ENCODE results near the gene BACH2. TPM values are rescaled to one million over a fixed set of nuclear protein-coding genes. Genes with fewer than 3 reads are reported as not detected.

Gene BACH2
- total and polyA plus RNA-seq, 9 donors: 3.4 to 5.8 (median 4.6) TPM

DNA sequence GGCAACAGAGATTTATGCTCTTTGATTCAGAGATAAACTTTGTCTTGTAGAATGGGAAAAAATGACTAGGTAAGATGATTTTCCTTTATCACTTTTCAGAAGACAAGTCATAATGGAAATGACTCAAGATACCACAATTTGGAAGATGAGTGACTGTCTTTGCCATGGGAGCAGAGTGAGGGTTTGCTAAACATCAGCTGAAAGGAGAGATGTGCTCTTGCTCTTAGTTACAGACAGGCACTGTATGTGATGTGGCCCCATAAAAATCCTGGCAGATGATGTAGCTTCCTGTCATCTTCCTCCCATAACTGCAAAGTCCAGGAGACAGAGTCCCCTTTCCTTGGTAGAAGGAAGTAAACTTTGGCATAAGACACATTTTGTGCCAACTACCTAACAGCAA is 47.6 kb downstream of the BACH2 start:
- DNase-seq: no peak
- Histone ChIP-seq H3K36me3 (ENCODE audit: control insufficient read depth, insufficient read depth, low read length) (no peaks in the 10 kb centered on the region), H3K27me3 (ENCODE audit: control insufficient read depth, insufficient read depth, low read length) (no peaks in the 10 kb centered on the region), H3K27ac (ENCODE audit: low read length) (no peak overlapping the region), H3K4me3 (ENCODE audit: low read length) (no peak overlapping the region), H3K4me1 (ENCODE audit: control insufficient read depth, insufficient read depth, low read length) (no peaks in the 10 kb centered on the region), H3K9me3 (replicated peaks; ENCODE audit: control insufficient read depth, low read depth, low read length) (no peaks in the 10 kb centered on the region)

DNA sequence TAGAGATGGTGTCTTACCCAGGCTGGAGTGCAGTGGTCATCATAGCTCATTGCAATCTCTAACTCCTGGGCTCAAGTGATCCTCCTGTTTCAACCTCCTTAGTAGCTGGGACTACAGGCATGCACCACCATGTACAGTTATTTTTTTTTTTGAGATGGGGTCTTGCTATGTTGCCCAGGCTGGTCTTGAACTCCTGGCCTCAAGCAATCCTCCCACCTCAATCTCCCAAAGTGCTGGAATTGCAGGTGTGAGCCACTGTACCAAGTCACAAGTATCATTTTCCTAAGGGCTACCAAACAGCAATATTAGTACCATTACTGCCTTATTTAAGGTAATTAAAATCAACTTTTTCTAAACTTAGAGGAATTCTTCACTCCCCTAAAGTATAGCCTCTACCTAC is 49.4 kb downstream of the BACH2 start:
- Histone ChIP-seq H3K4me3 (ENCODE audit: low read length) (no peak overlapping the region), H3K27me3 (ENCODE audit: control insufficient read depth, insufficient read depth, low read length) (no peaks in the 10 kb centered on the region), H3K27ac (ENCODE audit: low read length) (no peak overlapping the region), H3K9me3 (replicated peaks; ENCODE audit: control insufficient read depth, low read depth, low read length) (no peaks in the 10 kb centered on the region), H3K4me1 (ENCODE audit: control insufficient read depth, insufficient read depth, low read length) (no peaks in the 10 kb centered on the region), H3K36me3 (ENCODE audit: control insufficient read depth, insufficient read depth, low read length) (no peaks in the 10 kb centered on the region)
- DNase-seq: no peak

DNA sequence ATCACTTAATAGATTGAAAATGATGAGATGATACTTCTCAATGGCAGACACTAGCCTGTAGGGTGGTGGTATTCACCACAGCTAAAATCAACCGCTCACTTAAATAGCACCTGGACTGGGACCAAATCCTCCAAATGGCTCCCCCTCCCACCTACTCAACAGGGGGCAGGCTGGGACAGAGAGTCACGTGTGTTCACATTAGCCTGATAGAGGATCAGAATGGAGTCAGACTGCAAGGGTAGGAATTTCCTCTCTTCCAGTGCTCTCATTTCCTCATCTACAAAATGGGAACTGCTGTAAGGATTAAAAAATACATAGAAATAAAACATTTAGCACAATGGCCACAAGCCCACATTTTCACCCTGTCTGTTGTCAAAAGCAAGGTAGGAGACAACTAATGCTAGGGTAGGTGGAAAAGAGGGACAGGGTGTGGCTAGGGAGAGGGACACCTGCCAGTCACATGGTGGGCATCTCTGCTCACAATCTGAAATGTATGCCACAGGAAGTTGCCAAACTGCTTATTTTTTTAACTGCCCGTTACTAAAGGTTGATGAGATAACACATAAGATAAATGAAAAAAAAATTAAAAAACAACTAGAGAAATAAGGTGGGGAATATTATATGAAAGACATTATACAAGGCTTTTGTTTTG is 55.3 kb downstream of the BACH2 start:
- H3K27ac ChIP-seq (ENCODE audit: low read length): no peak overlapping the region
- H3K27me3 ChIP-seq (ENCODE audit: control insufficient read depth, insufficient read depth, low read length): no peaks in the 10 kb centered on the region
- peak; percentile 42 for DNase-seq
- no CpG with 5 or more reads among the region's 3 CpGs for WGBS (ENCODE audit: insufficient coverage)
- peaks cover 3% of the 10 kb centered on the region for H3K4me1 ChIP-seq (ENCODE audit: control insufficient read depth, insufficient read depth, low read length)
- no peaks in the 10 kb centered on the region for H3K36me3 ChIP-seq (ENCODE audit: control insufficient read depth, insufficient read depth, low read length)
- no peak overlapping the region for H3K4me3 ChIP-seq (ENCODE audit: low read length)
- H3K9me3 ChIP-seq (replicated peaks; ENCODE audit: control insufficient read depth, low read depth, low read length): no peaks in the 10 kb centered on the region

DNA sequence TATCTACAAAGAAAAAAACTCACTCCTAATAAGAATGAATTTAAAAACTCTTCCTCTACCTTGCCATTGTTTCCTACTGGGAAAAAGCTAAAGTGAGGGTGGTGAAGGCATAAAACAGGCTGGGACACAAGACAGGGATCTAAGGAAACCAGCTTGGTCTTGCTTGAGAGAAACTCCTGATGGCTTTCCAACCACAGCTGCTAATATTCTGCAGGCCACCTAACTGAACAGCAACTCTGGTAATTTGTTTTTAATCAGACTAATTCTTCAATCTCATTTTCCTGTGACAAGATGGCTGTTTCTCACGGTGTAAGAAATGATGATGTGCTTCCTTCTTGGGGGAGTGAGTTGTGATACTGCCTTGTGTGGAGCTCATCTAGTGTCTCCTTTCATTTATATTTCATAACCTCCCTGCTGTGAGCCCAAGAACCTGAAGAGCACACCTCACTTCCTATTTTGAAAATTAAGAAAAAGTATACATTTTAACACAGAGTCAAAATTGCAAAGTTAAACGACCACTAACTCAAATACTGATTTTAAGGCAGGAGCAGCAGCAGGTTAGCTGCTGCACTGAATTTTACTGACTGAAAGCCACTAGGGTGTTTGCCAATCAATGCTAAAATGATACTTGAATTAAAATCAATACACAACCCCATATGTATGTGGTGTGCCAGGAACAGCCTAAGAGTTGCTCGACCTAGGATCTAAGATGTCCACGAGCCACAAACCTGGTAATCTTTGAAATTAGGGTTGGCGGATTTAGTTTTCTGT is 58.0 kb downstream of the BACH2 start:
- DNase-seq: no peak
- peak overlapping the region; percentile 15 for H3K27ac ChIP-seq (ENCODE audit: low read length)
- H3K4me1 ChIP-seq (ENCODE audit: control insufficient read depth, insufficient read depth, low read length): peaks cover 3% of the 10 kb centered on the region
- no peaks in the 10 kb centered on the region for H3K9me3 ChIP-seq (replicated peaks; ENCODE audit: control insufficient read depth, low read depth, low read length)
- 60% methylated on average over 1 of the region's 5 CpGs for WGBS (ENCODE audit: insufficient coverage)
- H3K36me3 ChIP-seq (ENCODE audit: control insufficient read depth, insufficient read depth, low read length): no peaks in the 10 kb centered on the region
- no peak overlapping the region for H3K4me3 ChIP-seq (ENCODE audit: low read length)
- no peaks in the 10 kb centered on the region for H3K27me3 ChIP-seq (ENCODE audit: control insufficient read depth, insufficient read depth, low read length)

DNA sequence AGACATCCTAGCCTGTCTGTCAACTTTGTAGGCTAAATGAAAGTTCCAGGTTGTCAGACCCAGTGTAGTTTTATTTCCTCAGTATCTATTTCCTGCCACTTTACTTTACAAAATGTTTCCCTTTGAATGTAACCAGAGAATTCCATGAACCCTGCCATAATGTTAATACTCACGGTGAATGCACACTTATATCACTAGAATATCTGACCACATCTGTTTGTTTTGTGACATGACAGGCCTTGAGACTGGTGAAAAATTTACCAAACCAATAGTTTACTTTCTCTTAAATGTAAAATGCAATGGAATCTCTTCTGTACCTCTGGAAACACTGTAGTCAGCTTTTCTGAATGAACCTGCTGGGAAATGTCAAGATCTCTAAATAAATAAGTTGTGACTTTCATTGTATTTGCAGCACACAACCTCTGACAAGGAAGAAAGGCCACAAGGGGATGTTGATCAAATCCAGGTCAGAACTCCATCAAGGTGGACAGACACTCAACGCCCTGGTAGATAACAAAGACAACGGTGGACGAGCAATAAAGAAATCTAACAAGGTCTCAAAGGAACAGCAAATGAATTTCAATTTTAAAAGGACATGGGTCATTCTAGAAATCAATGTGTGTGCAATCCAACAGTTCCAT is 59.2 kb downstream of the BACH2 start:
- Histone ChIP-seq H3K27ac (ENCODE audit: low read length) (no peak overlapping the region), H3K9me3 (replicated peaks; ENCODE audit: control insufficient read depth, low read depth, low read length) (no peaks in the 10 kb centered on the region), H3K4me3 (ENCODE audit: low read length) (no peak overlapping the region), H3K36me3 (ENCODE audit: control insufficient read depth, insufficient read depth, low read length) (no peaks in the 10 kb centered on the region), H3K4me1 (ENCODE audit: control insufficient read depth, insufficient read depth, low read length) (peaks cover 3% of the 10 kb centered on the region), H3K27me3 (ENCODE audit: control insufficient read depth, insufficient read depth, low read length) (no peaks in the 10 kb centered on the region)
- 73% methylated on average over 3 of the region's 4 CpGs for WGBS (ENCODE audit: insufficient coverage)
- DNase-seq: no peak

DNA sequence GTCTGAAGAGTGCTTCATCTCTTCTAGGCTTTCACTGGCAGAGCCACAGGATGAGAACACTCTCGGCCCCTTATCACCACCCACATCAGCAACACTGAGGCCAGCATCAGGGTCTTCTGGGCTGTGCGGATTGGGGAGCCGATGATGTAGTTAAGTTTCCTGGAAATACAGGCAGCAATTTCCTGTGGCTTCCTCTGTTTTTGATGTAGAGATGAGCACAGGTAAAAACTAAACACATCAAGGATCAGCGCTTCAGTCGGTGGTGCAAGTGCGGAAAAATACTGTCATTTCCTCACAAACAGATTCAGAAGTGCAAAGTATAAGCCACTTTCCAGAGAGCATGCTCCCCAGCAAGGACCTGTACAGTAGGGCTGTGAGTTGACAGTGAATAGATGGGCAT is 62.6 kb downstream of the BACH2 start:
- WGBS (ENCODE audit: insufficient coverage): no CpG with 5 or more reads among the region's 6 CpGs
- Histone ChIP-seq H3K36me3 (ENCODE audit: control insufficient read depth, insufficient read depth, low read length) (no peaks in the 10 kb centered on the region), H3K27ac (ENCODE audit: low read length) (no peak overlapping the region), H3K9me3 (replicated peaks; ENCODE audit: control insufficient read depth, low read depth, low read length) (no peaks in the 10 kb centered on the region), H3K4me1 (ENCODE audit: control insufficient read depth, insufficient read depth, low read length) (peaks cover 9% of the 10 kb centered on the region), H3K27me3 (ENCODE audit: control insufficient read depth, insufficient read depth, low read length) (no peaks in the 10 kb centered on the region), H3K4me3 (ENCODE audit: low read length) (no peak overlapping the region)
- no peak for DNase-seq

DNA sequence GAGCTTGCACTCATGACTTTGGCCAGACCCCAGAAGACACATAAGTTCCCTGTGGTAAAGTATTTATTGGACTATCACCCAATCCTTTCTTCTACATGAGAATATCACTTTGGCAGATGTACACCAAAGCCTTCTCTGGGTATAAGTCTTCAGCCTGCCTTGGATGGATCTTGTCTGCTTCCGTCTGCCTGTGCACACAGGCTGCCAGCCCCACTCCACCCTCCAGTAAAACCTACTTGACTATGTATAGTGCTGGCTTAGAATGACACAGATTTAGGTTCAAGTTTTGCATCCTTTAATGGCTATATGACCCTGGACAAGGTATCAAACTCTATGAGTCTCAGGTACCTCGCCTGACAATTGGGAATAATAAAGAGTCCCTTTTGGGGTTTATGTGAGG is 63.4 kb downstream of the BACH2 start:
- Histone ChIP-seq H3K27me3 (ENCODE audit: control insufficient read depth, insufficient read depth, low read length) (no peaks in the 10 kb centered on the region), H3K4me1 (ENCODE audit: control insufficient read depth, insufficient read depth, low read length) (peaks cover 7% of the 10 kb centered on the region), H3K36me3 (ENCODE audit: control insufficient read depth, insufficient read depth, low read length) (no peaks in the 10 kb centered on the region), H3K27ac (ENCODE audit: low read length) (no peak overlapping the region), H3K9me3 (replicated peaks; ENCODE audit: control insufficient read depth, low read depth, low read length) (no peaks in the 10 kb centered on the region), H3K4me3 (ENCODE audit: low read length) (no peak overlapping the region)
- DNase-seq: no peak
- no CpG with 5 or more reads among the region's 2 CpGs for WGBS (ENCODE audit: insufficient coverage)

DNA sequence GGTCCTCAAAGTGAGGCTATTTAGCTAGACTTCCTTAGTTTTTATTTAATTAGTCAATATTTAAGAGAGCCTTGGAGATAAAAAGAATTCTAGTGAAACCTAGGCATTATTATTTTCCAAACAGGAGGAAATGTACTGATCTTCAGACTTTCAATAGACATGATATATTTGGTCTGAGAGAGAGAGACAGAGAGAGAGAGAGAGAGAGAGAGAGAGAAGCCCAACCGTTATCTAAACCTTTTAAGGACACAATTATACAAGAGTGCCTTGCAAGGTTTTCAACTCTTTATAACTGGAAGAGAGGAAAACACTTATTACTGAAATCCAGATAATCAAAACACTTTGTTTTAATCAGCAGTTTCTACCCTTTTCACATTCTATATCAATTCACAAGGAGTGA is 64.8 kb downstream of the BACH2 start:
- Histone ChIP-seq H3K27me3 (ENCODE audit: control insufficient read depth, insufficient read depth, low read length) (no peaks in the 10 kb centered on the region), H3K27ac (ENCODE audit: low read length) (no peak overlapping the region), H3K4me3 (ENCODE audit: low read length) (no peak overlapping the region), H3K4me1 (ENCODE audit: control insufficient read depth, insufficient read depth, low read length) (peaks cover 11% of the 10 kb centered on the region), H3K36me3 (ENCODE audit: control insufficient read depth, insufficient read depth, low read length) (no peaks in the 10 kb centered on the region), H3K9me3 (replicated peaks; ENCODE audit: control insufficient read depth, low read depth, low read length) (no peaks in the 10 kb centered on the region)
- no peak for DNase-seq
- WGBS (ENCODE audit: insufficient coverage): no CpG with 5 or more reads among the region's 1 CpG

DNA sequence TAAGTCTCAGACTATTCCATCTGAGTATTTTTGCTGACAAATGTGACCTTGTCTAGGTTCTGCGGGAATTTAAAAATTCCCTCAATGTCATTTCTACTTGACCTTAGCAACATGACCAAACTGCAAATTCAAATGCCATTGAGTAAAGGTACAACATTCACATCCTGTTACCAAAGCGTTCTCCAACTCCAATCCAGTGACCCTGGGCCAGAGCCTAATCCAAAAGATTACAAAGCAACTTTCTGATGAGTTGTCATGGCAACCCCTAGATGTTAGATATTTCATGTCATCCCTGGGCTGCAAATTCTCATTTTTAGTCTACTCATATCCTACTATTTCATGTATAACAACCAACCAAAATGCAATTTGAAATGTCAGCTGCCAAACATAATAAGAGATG is 65.3 kb downstream of the BACH2 start:
- no peaks in the 10 kb centered on the region for H3K27me3 ChIP-seq (ENCODE audit: control insufficient read depth, insufficient read depth, low read length)
- H3K27ac ChIP-seq (ENCODE audit: low read length): no peak overlapping the region
- H3K4me1 ChIP-seq (ENCODE audit: control insufficient read depth, insufficient read depth, low read length): peaks cover 11% of the 10 kb centered on the region
- H3K9me3 ChIP-seq (replicated peaks; ENCODE audit: control insufficient read depth, low read depth, low read length): no peaks in the 10 kb centered on the region
- DNase-seq: no peak
- H3K4me3 ChIP-seq (ENCODE audit: low read length): no peak overlapping the region
- no CpG with 5 or more reads among the region's 2 CpGs for WGBS (ENCODE audit: insufficient coverage)
- H3K36me3 ChIP-seq (ENCODE audit: control insufficient read depth, insufficient read depth, low read length): no peaks in the 10 kb centered on the region

DNA sequence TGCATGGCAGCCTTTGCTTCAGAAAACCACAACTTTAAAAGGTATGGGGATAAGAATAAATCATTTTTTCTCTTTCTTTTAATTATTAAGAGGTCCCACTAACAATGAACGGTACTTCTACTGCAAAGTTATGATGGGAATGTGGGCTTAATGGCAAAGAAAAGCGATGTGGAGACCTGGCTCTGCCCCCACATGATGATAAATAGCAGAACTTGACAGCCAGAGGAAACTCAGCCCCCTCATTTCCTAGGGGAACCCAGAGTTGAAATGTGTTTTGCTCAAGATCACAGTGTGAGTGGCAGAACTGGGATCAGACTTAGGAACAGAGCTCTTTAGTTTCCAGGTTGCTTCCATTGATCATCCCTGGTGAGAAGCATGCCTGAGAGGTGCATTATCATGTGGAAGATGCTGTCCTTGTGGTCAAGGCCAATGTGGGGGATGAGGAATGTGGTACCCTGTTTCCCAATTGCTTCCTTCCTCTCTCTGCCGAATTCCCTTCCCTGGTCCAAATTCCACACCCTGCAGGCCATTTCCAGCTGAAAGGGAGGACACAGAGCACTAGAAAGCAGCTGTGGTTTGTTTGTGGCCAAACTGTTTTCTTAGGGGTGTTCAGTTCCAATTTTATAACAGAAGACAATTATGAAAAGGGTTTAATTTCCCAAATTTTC is 66.0 kb downstream of the BACH2 start:
- no peak overlapping the region for H3K4me3 ChIP-seq (ENCODE audit: low read length)
- peaks cover 11% of the 10 kb centered on the region for H3K4me1 ChIP-seq (ENCODE audit: control insufficient read depth, insufficient read depth, low read length)
- H3K27ac ChIP-seq (ENCODE audit: low read length): no peak overlapping the region
- WGBS (ENCODE audit: insufficient coverage): no CpG with 5 or more reads among the region's 3 CpGs
- no peaks in the 10 kb centered on the region for H3K9me3 ChIP-seq (replicated peaks; ENCODE audit: control insufficient read depth, low read depth, low read length)
- H3K36me3 ChIP-seq (ENCODE audit: control insufficient read depth, insufficient read depth, low read length): no peaks in the 10 kb centered on the region
- DNase-seq: peak; percentile 54
- no peaks in the 10 kb centered on the region for H3K27me3 ChIP-seq (ENCODE audit: control insufficient read depth, insufficient read depth, low read length)

Data from muscle of leg (tissue), 11 donors.